IMR-90 (cell line): ENCODE measurements around the gene SRXN1. TPM values are rescaled to one million over a fixed set of nuclear protein-coding genes. Genes with fewer than 3 reads are reported as not detected.

Experiments used
- ATAC-seq: fragments of 200-7000 bp; cut with Tn5 transposase; 2 replicates; pipeline ENCODE4 v1.9.1; 2020; ENCODE audit warnings: low read depth, mild to moderate bottlenecking, moderate library complexity
- BruUV-seq: library from RNA; stranded (reverse); fragments of 400-500 nt; replicated peaks from 2 replicates; lab custom pipeline; 2021; lab: Mats Ljungman, UMichigan
- CTCF ChIA-PET: fragments of 300-600 bp; formaldehyde crosslinking; extraction: SDS; loops from one replicate; lab custom pipeline; 2021; ENCODE audit warnings: antibody characterized with exemption; lab: Yijun Ruan, JAX
- POLR2A ChIA-PET: fragments of 300-600 bp; sonication (Branson Sonifier 250); formaldehyde crosslinking; loops from one replicate; lab custom pipeline; 2022; ENCODE audit warnings: antibody characterized with exemption; ENCODE audit not compliant: unreplicated experiment; lab: Charles Lee
- DNase-seq: peaks from one replicate; pipeline ENCODE4 v3.0.0; 2013
- H2AFZ ChIP-seq: replicated peaks from 2 replicates; pipeline ENCODE3; 2013; ENCODE audit warnings: low read length, mild to moderate bottlenecking; ENCODE audit not compliant: poor library complexity
- H2AK5ac ChIP-seq: 2 replicates; pipeline ENCODE4 v1.6.1; 2013; ENCODE audit warnings: low read depth, low read length, inconsistent platforms
- H2AK9ac ChIP-seq: replicated peaks from 2 replicates; pipeline ENCODE3; 2013; ENCODE audit warnings: mild to moderate bottlenecking, low read depth, low read length, moderate library complexity; ENCODE audit not compliant: poor library complexity
- H2BK120ac ChIP-seq: 2 replicates; pipeline ENCODE4 v1.6.1; 2013; ENCODE audit warnings: low read depth, low read length, inconsistent platforms
- H2BK15ac ChIP-seq: 3 replicates; pipeline ENCODE4 v1.6.1; 2013; ENCODE audit warnings: low read depth, low read length, inconsistent platforms
- H2BK20ac ChIP-seq: 2 replicates; pipeline ENCODE4 v1.6.1; 2013; ENCODE audit warnings: low read depth, mild to moderate bottlenecking, inconsistent platforms, low read length, moderate library complexity
- H2BK5ac ChIP-seq: 2 replicates; pipeline ENCODE4 v1.6.1; 2013; ENCODE audit warnings: mild to moderate bottlenecking, low read depth, low read length, inconsistent platforms; ENCODE audit not compliant: poor library complexity, severe bottlenecking
- H3K14ac ChIP-seq: replicated peaks from 2 replicates; pipeline ENCODE4 v1.6.1; 2013; ENCODE audit warnings: low read depth, low read length, inconsistent platforms
- H3K18ac ChIP-seq: 2 replicates; pipeline ENCODE4 v1.6.1; 2013; ENCODE audit warnings: low read depth, low read length, control low read depth
- H3K23ac ChIP-seq: 2 replicates; pipeline ENCODE4 v1.6.1; 2013; ENCODE audit warnings: low read depth, low read length, inconsistent platforms
- H3K27ac ChIP-seq: 2 replicates; pipeline ENCODE4 v1.5.1; 2013; ENCODE audit warnings: mild to moderate bottlenecking, control low read depth, low read length; ENCODE audit not compliant: insufficient read depth
- H3K27me3 ChIP-seq: 2 replicates; pipeline ENCODE4 v1.6.1; 2013; ENCODE audit warnings: low read length; ENCODE audit not compliant: control insufficient read depth, insufficient read depth
- H3K36me3 ChIP-seq: 2 replicates; pipeline ENCODE4 v1.6.1; 2013; ENCODE audit warnings: low read length, mixed read lengths; ENCODE audit not compliant: control insufficient read depth, insufficient read depth
- H3K4ac ChIP-seq: 2 replicates; pipeline ENCODE4 v1.6.1; 2013; ENCODE audit warnings: low read depth, low read length, inconsistent platforms
- H3K4me1 ChIP-seq: 2 replicates; pipeline ENCODE4 v1.6.1; 2013; ENCODE audit warnings: low read length, mixed read lengths; ENCODE audit not compliant: control insufficient read depth, insufficient read depth
- H3K4me2 ChIP-seq: 2 replicates; pipeline ENCODE4 v1.6.1; 2013; ENCODE audit warnings: low read depth, mild to moderate bottlenecking, control low read depth, low read length, moderate library complexity
- H3K4me3 ChIP-seq: 2 replicates; pipeline ENCODE4 v1.5.1; 2013; ENCODE audit warnings: low read depth, mild to moderate bottlenecking, control low read depth, low read length, moderate library complexity; ENCODE audit not compliant: insufficient read depth
- H3K56ac ChIP-seq: 2 replicates; pipeline ENCODE4 v1.6.1; 2013; ENCODE audit warnings: low read length, inconsistent platforms; ENCODE audit not compliant: insufficient read depth; ENCODE audit errors: extremely low read depth
- H3K79me1 ChIP-seq, 2 experiments: 2 replicates each; pipeline ENCODE4 v1.6.1; 2013; ENCODE audit warnings: low read length in 2 of 2, inconsistent platforms in 1 of 2, low read depth in 1 of 2
- H3K9ac ChIP-seq: 2 replicates; pipeline ENCODE4 v1.6.1; 2013; ENCODE audit warnings: low read depth, low read length, control low read depth
- H3K9me1 ChIP-seq: 2 replicates; pipeline ENCODE4 v1.6.1; 2013; ENCODE audit warnings: low read length, inconsistent platforms; ENCODE audit not compliant: insufficient read depth
- H3K9me3 ChIP-seq: 2 replicates; pipeline ENCODE4 v1.6.1; 2013; ENCODE audit warnings: low read length; ENCODE audit not compliant: control insufficient read depth, insufficient read depth
- H4K20me1 ChIP-seq: 2 replicates; pipeline ENCODE4 v1.6.1; 2013; ENCODE audit warnings: low read length, inconsistent platforms; ENCODE audit not compliant: insufficient read depth
- H4K5ac ChIP-seq: 2 replicates; pipeline ENCODE4 v1.6.1; 2013; ENCODE audit warnings: mild to moderate bottlenecking, low read depth, low read length, control low read depth
- H4K8ac ChIP-seq, 2 experiments: 2 replicates each; pipeline ENCODE4 v1.6.1; 2013; ENCODE audit warnings: low read depth in 2 of 2, low read length in 2 of 2, control low read depth in 1 of 2, inconsistent platforms in 1 of 2
- H4K91ac ChIP-seq: 2 replicates; pipeline ENCODE4 v1.6.1; 2013; ENCODE audit warnings: low read depth, low read length, inconsistent platforms; ENCODE audit not compliant: insufficient read depth
- CHD1 ChIP-seq: IDR thresholded peaks from 2 replicates; pipeline ENCODE4 v1.6.1; 2012; ENCODE audit warnings: low read depth, low read length, improper control_type of control experiment
- ELK1 ChIP-seq: fragments of 150-350 bp; IDR thresholded peaks from 2 replicates; pipeline ENCODE4 v1.6.1; 2016; ENCODE audit warnings: low read depth, mild to moderate bottlenecking, low read length, moderate library complexity, borderline replicate concordance
- FOS ChIP-seq: fragments of 150-350 bp; IDR thresholded peaks from 2 replicates; pipeline ENCODE4 v1.6.1; 2016; ENCODE audit warnings: low read depth, low read length
- MXI1 ChIP-seq: IDR thresholded peaks from 2 replicates; pipeline ENCODE4 v1.6.1; 2012; ENCODE audit warnings: low read depth, mild to moderate bottlenecking, low read length, moderate library complexity, borderline replicate concordance
- NFE2L2 ChIP-seq: fragments of 150-350 bp; IDR thresholded peaks from 2 replicates; pipeline ENCODE4 v1.6.1; 2016; ENCODE audit warnings: low read depth, mild to moderate bottlenecking, low read length
- POLR2A ChIP-seq: IDR thresholded peaks from 2 replicates; pipeline ENCODE4 v1.6.1; 2012; ENCODE audit warnings: mild to moderate bottlenecking, low read depth, low read length
- RAD21 ChIP-seq: IDR thresholded peaks from 2 replicates; pipeline ENCODE4 v1.6.1; 2012; ENCODE audit warnings: low read length, improper control_type of control experiment
- RCOR1 ChIP-seq: IDR thresholded peaks from 2 replicates; pipeline ENCODE4 v1.6.1; 2012; ENCODE audit warnings: mild to moderate bottlenecking, low read length, improper control_type of control experiment; ENCODE audit not compliant: insufficient replicate concordance
- RFX5 ChIP-seq: IDR thresholded peaks from 2 replicates; pipeline ENCODE4 v1.8.0; 2012; ENCODE audit warnings: low read depth, mild to moderate bottlenecking, low read length, moderate library complexity
- SMC3 ChIP-seq: fragments of 150-350 bp; IDR thresholded peaks from 2 replicates; pipeline ENCODE4 v1.6.1; 2016; ENCODE audit warnings: low read depth, mild to moderate bottlenecking, antibody characterized with exemption, low read length, moderate library complexity
- WGBS, 2 experiments: methylation state at CpG; one replicate each; pipeline versions ENCODE4 v1.1.5 to v1.1.7; 2013; ENCODE audit warnings: missing lambda C conversion rate in 2 of 2; ENCODE audit not compliant: insufficient read length in 1 of 2; ENCODE audit errors: extremely low coverage in 2 of 2; 5-methylcytosine and 5-hydroxymethylcytosine counted together
- dilution Hi-C: fragments of 300-500 bp; cut with HindIII; formaldehyde crosslinking; loops from one replicate; pipeline ENCODE4 v1.14.3; 2018; ENCODE audit warnings: low sequenced_read_pairs; ENCODE audit not compliant: unreplicated experiment
- in situ Hi-C: fragments of 300-500 bp; cut with MboI; formaldehyde crosslinking; loops from 3 replicates; pipeline ENCODE4 v1.14.3; 2019; ENCODE audit warnings: low sequenced_read_pairs, inconsistent platforms, mixed read lengths
- intact Hi-C: fragments of 100-400 bp; cut with micrococcal nuclease; formaldehyde crosslinking; loops from 2 replicates; pipeline ENCODE4 v1.10.0; 2022
- polyA plus RNA-seq, 3 experiments: library from polyadenylated mRNA; depleted of rRNA; stranded (reverse); fragments of >200 nt; gene quantifications; 2 replicates each; pipeline ENCODE4 v1.2.3, GENCODE V29; 2012; ENCODE audit warnings: low replicate concordance in 1 of 3
- total RNA-seq: library from RNA; depleted of rRNA; stranded (reverse); fragments of >200 nt; gene quantifications from 2 replicates; pipeline ENCODE4 v1.2.3, GENCODE V29; 2012
- TF ChIP-seq, protein P1 (sequence below): fragments of 150-350 bp; IDR thresholded peaks from 2 replicates; pipeline ENCODE4 v1.6.1; 2017; ENCODE audit warnings: mild to moderate bottlenecking, antibody characterized with exemption, low read length, low read depth
- TF ChIP-seq, protein P2 (sequence below): conservative IDR thresholded peaks from 2 replicates; pipeline ENCODE4 v1.5.1; 2012; ENCODE audit warnings: mild to moderate bottlenecking, low read depth, low read length, improper control_type of control experiment

The SRXN1 gene
- total and polyA plus RNA-seq, 2 of the 4 experiments (the other 2 are of a cell fraction) = 51.2 to 71.2 TPM

GRCh38 chr20:699811-700338, 46.9 kb upstream of the SRXN1 start (continued):
- TF ChIP-seq FOS (no peak), ELK1 (no peak), RAD21 (no peak)

DNA sequence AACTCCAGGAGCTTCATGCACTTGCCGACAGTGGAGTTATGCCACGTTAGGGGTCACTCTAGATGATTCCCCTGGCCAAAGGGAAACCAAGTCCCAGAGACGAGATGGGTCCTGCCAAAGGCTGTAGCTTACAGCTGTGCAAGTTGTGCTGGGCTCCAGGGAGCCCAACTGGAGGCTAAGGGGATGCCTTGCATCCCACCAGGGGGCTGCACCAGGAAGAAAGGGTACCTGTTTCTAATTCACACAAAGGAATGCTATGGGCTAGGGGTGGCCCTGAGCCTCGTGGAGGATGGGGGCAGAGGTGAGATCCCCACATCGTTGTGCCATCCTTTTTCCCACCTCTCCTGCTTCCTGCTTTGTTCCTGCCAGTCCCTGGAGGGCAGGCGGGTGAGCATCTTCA, 46.3 kb upstream of the SRXN1 start:
- H4K20me1 ChIP-seq = no peaks in the 10 kb centered on the region
- no peak overlapping the region for H2AFZ ChIP-seq
- H3K4me1 ChIP-seq = no peaks in the 10 kb centered on the region
- no peak overlapping the region for H2BK20ac ChIP-seq
- no peak overlapping the region for H4K91ac ChIP-seq
- no peaks in the 10 kb centered on the region for H3K9me3 ChIP-seq
- POLR2A ChIA-PET = no interaction called here
- H2BK15ac ChIP-seq = no peak overlapping the region
- ATAC-seq = no peak
- no peak overlapping the region for H3K23ac ChIP-seq
- H2AK5ac ChIP-seq = no peak overlapping the region
- H4K8ac ChIP-seq = no peak overlapping the region
- intact Hi-C loops (no loop called here), in situ Hi-C loops (no loop called here), dilution Hi-C loops (no loop called here)
- no peak overlapping the region for H3K56ac ChIP-seq
- no TSS peak for BruUV-seq
- no peak overlapping the region for H3K4me2 ChIP-seq
- CTCF ChIA-PET = no interaction called here
- no peaks in the 10 kb centered on the region for H3K79me1 ChIP-seq
- H3K18ac ChIP-seq = no peak overlapping the region
- no peaks in the 10 kb centered on the region for H3K36me3 ChIP-seq
- no peak overlapping the region for H2BK5ac ChIP-seq
- no peak overlapping the region for H3K9ac ChIP-seq
- DNase-seq = no peak
- H3K14ac ChIP-seq = no peak overlapping the region
- H4K5ac ChIP-seq = no peak overlapping the region
- no peak overlapping the region for H2BK120ac ChIP-seq
- WGBS, 2 experiments = 80% methylated on average over 2 of the region's 6 CpGs; no CpG with 5 or more reads in 1 of the 2 experiments
- H3K27me3 ChIP-seq = peaks cover 20% of the 10 kb centered on the region
- no peak overlapping the region for H2AK9ac ChIP-seq
- no peak overlapping the region for H3K27ac ChIP-seq
- H3K4me3 ChIP-seq = no peak overlapping the region
- no peak overlapping the region for H3K4ac ChIP-seq
- no peaks in the 10 kb centered on the region for H3K9me1 ChIP-seq
- TF ChIP-seq CHD1 (no peak), MXI1 (no peak), RAD21 (no peak), NFE2L2 (no peak), RCOR1 (no peak), POLR2A (no peak), RFX5 (no peak), ELK1 (no peak), SMC3 (no peak)
- TF ChIP-seq, protein P1, sequence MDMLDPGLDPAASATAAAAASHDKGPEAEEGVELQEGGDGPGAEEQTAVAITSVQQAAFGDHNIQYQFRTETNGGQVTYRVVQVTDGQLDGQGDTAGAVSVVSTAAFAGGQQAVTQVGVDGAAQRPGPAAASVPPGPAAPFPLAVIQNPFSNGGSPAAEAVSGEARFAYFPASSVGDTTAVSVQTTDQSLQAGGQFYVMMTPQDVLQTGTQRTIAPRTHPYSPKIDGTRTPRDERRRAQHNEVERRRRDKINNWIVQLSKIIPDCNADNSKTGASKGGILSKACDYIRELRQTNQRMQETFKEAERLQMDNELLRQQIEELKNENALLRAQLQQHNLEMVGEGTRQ = no peak
- TF ChIP-seq, protein P2, sequence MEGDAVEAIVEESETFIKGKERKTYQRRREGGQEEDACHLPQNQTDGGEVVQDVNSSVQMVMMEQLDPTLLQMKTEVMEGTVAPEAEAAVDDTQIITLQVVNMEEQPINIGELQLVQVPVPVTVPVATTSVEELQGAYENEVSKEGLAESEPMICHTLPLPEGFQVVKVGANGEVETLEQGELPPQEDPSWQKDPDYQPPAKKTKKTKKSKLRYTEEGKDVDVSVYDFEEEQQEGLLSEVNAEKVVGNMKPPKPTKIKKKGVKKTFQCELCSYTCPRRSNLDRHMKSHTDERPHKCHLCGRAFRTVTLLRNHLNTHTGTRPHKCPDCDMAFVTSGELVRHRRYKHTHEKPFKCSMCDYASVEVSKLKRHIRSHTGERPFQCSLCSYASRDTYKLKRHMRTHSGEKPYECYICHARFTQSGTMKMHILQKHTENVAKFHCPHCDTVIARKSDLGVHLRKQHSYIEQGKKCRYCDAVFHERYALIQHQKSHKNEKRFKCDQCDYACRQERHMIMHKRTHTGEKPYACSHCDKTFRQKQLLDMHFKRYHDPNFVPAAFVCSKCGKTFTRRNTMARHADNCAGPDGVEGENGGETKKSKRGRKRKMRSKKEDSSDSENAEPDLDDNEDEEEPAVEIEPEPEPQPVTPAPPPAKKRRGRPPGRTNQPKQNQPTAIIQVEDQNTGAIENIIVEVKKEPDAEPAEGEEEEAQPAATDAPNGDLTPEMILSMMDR = no peak
